ENCODE measurements around the gene SYT9.

Gene SYT9

DNA sequence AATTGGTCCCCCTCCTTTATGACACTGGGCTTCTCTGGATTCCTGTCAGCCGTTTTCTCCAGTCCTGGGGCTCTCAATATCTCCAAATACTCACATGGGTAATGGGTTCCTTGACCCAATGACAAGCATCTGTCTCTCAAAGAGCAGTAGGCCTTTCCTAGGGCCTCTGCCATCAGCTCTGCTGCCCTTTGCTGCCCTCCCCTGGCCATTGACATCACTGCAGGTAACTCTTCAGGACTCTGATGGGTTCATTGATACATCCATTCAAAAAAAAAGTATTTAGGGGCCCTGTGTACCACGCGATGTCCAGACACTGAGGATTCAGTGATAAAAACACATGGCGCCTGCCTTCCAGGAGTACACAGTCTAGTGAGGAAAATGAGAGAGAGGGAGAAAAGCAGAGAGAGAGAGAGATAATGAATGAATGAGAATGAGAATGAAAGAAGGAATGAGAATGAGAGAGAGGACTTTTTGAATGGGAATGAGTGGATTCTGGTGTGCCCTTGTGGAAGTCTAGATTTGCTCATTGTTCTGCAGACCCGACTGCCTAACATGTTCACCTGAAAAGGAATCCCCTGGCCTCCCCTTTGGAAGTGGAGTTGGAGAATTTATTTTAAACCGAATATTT, 191.0 kb downstream of the SYT9 start:
- Histone ChIP-seq H3K4me1 (ENCODE audit: control insufficient read depth, low read length) (peaks cover 4% of the 10 kb centered on the region), H3K79me2 (ENCODE audit: control insufficient read depth, low read length) (no peaks in the 10 kb centered on the region), H3K4me3 (ENCODE audit: low read length) (no peak overlapping the region), H3K36me3 (ENCODE audit: control insufficient read depth, low read length) (no peaks in the 10 kb centered on the region), H4K20me1 (ENCODE audit: control insufficient read depth, insufficient read depth, low read depth, low read length) (no peaks in the 10 kb centered on the region), H3K27ac (ENCODE audit: low read depth, low read length) (no peak overlapping the region), H3K9me3 (ENCODE audit: control insufficient read depth, insufficient read depth, low read length) (no peaks in the 10 kb centered on the region), H3K4me2 (ENCODE audit: low read length) (no peak overlapping the region), H3F3A (ENCODE audit: control insufficient read depth, insufficient read depth) (no peaks in the 10 kb centered on the region), H3K27me3 (ENCODE audit: control insufficient read depth, low read length) (no peaks in the 10 kb centered on the region), H3K9me2 (replicated peaks; ENCODE audit: control insufficient read depth, low read length) (no peaks in the 10 kb centered on the region)
- TF ChIP-seq, protein P1, sequence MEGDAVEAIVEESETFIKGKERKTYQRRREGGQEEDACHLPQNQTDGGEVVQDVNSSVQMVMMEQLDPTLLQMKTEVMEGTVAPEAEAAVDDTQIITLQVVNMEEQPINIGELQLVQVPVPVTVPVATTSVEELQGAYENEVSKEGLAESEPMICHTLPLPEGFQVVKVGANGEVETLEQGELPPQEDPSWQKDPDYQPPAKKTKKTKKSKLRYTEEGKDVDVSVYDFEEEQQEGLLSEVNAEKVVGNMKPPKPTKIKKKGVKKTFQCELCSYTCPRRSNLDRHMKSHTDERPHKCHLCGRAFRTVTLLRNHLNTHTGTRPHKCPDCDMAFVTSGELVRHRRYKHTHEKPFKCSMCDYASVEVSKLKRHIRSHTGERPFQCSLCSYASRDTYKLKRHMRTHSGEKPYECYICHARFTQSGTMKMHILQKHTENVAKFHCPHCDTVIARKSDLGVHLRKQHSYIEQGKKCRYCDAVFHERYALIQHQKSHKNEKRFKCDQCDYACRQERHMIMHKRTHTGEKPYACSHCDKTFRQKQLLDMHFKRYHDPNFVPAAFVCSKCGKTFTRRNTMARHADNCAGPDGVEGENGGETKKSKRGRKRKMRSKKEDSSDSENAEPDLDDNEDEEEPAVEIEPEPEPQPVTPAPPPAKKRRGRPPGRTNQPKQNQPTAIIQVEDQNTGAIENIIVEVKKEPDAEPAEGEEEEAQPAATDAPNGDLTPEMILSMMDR (IDR thresholded peaks at IDR 0.05; ENCODE audit: low read depth, low read length, poor library complexity, severe bottlenecking): peak; percentile 94
- no peak for TF ChIP-seq EZH2phosphoT487 (IDR thresholded peaks at IDR 0.05; ENCODE audit: borderline replicate concordance, low read length)

DNA sequence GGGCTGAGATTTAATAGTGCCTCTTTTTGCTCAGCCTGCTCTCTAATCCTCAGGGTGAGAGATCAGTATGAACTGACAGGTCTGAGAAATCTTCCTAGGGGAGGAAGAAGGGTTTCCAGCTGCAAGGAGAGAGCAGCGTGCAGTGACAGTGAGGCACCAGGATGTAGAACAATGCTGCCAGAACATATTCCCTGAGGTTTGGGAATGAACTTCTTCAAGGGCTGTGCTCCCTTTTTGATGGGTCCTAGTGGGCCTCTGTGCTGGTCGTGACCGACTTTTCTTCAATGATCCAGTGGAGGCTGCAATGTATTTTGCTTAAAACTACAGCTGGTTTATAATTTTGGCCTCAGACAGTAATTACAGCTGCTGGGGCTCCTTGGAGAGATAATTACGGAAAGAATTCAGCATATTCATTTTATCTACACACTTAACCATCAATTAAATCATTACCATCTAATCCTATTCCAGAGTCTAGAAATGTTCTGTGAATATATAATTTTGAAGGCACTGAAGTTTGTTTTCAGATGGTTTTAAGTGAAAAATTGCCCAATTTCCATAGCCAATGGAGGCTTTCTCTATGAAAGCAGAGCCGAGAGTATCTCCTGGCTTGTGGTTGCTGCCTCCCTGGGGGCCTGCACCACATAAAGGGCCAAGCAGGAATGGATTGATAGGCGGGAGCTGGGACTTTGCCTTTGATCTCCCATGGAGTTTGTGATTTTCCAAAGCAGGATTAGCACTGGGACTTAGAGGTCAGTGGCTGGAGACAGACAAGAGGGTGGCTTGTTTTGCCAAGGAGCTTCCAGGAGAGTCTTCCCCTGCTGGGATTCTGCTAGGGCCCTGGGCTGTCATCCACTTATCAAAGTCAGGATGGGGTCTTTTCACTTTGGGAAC, 192.6 kb downstream of the SYT9 start:
- Histone ChIP-seq H3K9me3 (ENCODE audit: control insufficient read depth, insufficient read depth, low read length) (no peaks in the 10 kb centered on the region), H4K20me1 (ENCODE audit: control insufficient read depth, insufficient read depth, low read depth, low read length) (no peaks in the 10 kb centered on the region), H3K9me2 (replicated peaks; ENCODE audit: control insufficient read depth, low read length) (no peaks in the 10 kb centered on the region), H3F3A (ENCODE audit: control insufficient read depth, insufficient read depth) (no peaks in the 10 kb centered on the region), H3K4me1 (ENCODE audit: control insufficient read depth, low read length) (no peaks in the 10 kb centered on the region), H3K36me3 (ENCODE audit: control insufficient read depth, low read length) (no peaks in the 10 kb centered on the region), H3K4me3 (ENCODE audit: low read length) (no peak overlapping the region), H3K79me2 (ENCODE audit: control insufficient read depth, low read length) (no peaks in the 10 kb centered on the region), H3K27ac (ENCODE audit: low read depth, low read length) (no peak overlapping the region), H3K4me2 (ENCODE audit: low read length) (no peak overlapping the region), H3K27me3 (ENCODE audit: control insufficient read depth, low read length) (no peaks in the 10 kb centered on the region)
- TF ChIP-seq EZH2phosphoT487 (IDR thresholded peaks at IDR 0.05; ENCODE audit: borderline replicate concordance, low read length): no peak
- TF ChIP-seq, protein P1 (IDR thresholded peaks at IDR 0.05; ENCODE audit: low read depth, low read length, poor library complexity, severe bottlenecking): no peak

DNA sequence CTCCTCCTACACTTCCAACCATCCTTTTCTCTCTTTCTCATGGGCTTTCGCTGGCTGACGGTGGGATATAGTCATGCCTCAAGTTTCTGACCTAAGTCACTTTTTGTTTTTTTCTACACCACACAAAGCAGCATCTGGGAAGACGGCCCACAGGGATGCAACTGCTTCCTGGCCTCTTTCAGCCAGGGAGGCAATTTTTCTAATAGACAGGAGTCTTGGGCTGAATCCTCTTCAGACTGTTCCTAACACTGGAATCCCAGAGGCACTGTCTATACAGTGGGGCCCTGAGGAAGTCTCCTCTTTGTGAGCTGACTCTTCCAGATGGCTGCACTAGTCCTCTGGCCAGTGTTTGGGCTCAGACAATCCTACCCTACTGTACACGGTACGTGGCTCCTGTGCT, 193.9 kb downstream of the SYT9 start:
- Histone ChIP-seq H4K20me1 (ENCODE audit: control insufficient read depth, insufficient read depth, low read depth, low read length) (no peaks in the 10 kb centered on the region), H3K9me2 (replicated peaks; ENCODE audit: control insufficient read depth, low read length) (no peaks in the 10 kb centered on the region), H3K27ac (ENCODE audit: low read depth, low read length) (no peak overlapping the region), H3K27me3 (ENCODE audit: control insufficient read depth, low read length) (peaks cover 3% of the 10 kb centered on the region; the same call in 1 of the 2 replicates), H3K9me3 (ENCODE audit: control insufficient read depth, insufficient read depth, low read length) (no peaks in the 10 kb centered on the region), H3K4me2 (ENCODE audit: low read length) (no peak overlapping the region), H3K79me2 (ENCODE audit: control insufficient read depth, low read length) (no peaks in the 10 kb centered on the region), H3K36me3 (ENCODE audit: control insufficient read depth, low read length) (no peaks in the 10 kb centered on the region), H3K4me3 (ENCODE audit: low read length) (no peak overlapping the region), H3K4me1 (ENCODE audit: control insufficient read depth, low read length) (no peaks in the 10 kb centered on the region; the same call in 1 of the 2 replicates), H3F3A (ENCODE audit: control insufficient read depth, insufficient read depth) (no peaks in the 10 kb centered on the region)
- TF ChIP-seq, protein P1 (IDR thresholded peaks at IDR 0.05; ENCODE audit: low read depth, low read length, poor library complexity, severe bottlenecking): no peak
- TF ChIP-seq EZH2phosphoT487 (IDR thresholded peaks at IDR 0.05; ENCODE audit: borderline replicate concordance, low read length): no peak
